Stimulated activated CD8-positive, alpha-beta memory T cell treated with anti-CD3 and anti-CD28 coated beads, Interleukin-4, amount 100 ng/mL, for 24 hours (primary cell): ENCODE measurements around the gene MAPK1.
"Not testable (repeated sequence)": the region's sequence is repeated elsewhere in the genome, so short reads cannot be mapped to it uniquely, and the experiment has no call there.

Experiments used
- DNase-seq: peaks from one replicate; pipeline ENCODE4 v3.0.0-alpha.2; 2020; ENCODE audit warnings: low read depth

Gene MAPK1

DNA sequence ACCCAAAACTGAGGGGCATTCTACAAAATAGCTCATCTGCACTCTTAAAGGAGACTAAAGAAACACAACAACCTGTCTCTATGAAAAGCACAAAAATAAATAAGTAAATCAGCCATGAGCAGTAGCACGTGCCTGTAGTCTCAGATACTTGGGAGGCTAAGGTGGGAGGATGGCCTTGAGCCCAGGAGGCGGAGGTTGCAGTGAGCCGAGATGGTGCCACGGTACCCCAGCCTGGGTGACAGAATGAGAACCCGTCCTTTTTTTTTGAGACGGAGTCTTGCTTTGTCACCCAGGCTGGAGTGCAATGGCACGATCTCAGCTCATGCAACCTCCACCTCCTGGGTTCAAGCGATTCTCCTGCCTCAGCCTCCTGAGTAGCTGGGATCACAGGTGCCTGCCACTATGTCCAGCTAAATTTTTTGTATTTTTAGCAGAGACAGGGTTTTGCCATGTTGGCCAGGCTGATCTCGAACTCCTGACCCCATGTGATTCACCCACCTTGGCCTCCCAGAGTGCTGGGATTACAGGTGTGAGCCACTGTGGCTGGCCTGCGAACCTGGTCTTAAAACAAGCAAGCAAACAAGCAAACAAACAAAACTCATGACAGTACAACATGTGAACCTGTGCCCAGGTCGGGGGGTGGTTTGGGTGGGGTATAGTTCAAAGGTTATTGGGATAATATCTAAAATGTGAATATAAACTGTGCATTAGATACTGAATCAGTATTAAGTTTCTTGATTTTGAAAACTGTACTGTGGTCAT lies 76.4 kb downstream of the MAPK1 start:
- DNase-seq, result not testable (repeated sequence)

DNA sequence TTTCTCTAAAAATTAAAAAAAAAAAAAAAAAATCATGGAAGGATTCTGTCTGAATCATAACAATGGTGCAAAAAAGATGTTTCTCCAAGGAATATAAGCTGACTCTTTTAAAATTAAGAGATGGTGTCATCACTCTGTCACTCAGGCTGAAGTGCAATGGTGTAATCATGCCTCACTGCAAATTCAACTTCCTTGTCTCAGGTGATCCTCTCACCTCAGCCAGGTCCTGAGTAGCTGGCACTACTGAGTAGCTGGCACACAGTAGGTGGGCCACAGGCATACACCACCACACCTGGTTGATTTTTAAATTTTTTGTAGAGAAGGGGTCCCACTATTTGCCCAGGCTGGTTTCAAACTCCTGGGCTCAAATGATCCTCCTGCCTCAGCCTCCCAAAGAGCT lies 77.1 kb downstream of the MAPK1 start:
- DNase-seq, result no peak

- DNase-seq, result not testable (repeated sequence)
These were observed 79.9 kb downstream of the MAPK1 start for GRCh38 chr22:21787565-21787964.

DNA sequence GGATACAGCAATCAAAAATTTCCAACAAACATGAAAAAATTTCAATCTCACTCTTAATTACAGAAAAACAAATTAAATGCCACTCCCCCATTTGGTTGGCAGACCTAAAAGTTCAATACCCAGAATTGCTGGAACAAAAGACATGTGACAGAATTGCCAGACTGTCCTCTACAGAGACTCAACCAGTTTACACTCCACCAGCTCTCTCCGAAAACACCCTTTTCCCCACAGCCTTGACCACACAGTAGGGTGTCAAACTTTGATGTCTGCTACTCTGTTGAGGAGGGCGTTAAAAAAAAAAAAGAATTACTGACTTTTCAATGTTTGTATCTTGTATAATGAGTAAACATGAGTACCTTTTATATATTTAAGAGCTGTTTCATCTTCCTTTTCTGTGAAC lies 87.2 kb downstream of the MAPK1 start:
- no peak for DNase-seq

- DNase-seq, result no peak
These were observed 88.0 kb downstream of the MAPK1 start for GRCh38 chr22:21779444-21779843.

- DNase-seq, result no peak
These were observed 88.6 kb downstream of the MAPK1 start for GRCh38 chr22:21778705-21779363.

DNA sequence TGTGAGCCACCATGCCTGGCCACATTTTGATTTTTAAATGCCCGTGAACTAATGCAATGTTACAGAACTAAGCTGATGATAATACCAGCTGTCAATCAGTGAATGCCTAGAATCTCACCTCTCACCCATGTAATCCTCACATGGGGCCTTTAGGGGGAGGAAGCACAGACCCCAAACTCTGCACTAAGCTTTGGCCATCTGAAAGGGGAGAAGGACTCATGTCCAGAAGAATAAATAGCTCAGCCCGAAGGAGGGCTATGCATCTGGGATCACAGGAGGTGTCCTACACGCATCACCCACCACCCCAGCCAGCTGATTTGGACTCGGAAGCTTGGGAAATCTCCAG lies 95.8 kb downstream of the MAPK1 start:
- DNase-seq, result no peak

DNA sequence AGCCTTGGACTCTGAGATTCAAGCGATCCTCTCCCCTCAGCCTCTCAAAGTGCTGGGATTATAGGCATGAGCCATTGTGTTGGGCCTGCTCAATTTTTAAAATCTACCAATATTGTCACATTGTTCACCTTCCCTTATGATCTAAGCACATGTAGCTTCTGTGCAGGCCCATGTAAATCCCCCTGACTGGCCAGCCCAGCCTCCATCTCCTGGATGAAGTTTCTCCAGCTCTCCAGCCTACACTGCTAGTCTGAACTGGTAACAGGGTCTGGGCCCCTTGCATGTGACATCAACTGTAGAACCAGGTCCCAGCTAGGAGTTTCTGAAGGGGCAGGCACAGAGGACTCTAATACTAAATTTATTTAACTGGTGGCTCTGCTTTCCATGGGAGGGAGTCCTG lies 99.0 kb downstream of the MAPK1 start:
- no peak for DNase-seq

GRCh38 chr22:21766691-21767462 lies 100.6 kb downstream of the MAPK1 start:
- DNase-seq, result peak; percentile 52

DNA sequence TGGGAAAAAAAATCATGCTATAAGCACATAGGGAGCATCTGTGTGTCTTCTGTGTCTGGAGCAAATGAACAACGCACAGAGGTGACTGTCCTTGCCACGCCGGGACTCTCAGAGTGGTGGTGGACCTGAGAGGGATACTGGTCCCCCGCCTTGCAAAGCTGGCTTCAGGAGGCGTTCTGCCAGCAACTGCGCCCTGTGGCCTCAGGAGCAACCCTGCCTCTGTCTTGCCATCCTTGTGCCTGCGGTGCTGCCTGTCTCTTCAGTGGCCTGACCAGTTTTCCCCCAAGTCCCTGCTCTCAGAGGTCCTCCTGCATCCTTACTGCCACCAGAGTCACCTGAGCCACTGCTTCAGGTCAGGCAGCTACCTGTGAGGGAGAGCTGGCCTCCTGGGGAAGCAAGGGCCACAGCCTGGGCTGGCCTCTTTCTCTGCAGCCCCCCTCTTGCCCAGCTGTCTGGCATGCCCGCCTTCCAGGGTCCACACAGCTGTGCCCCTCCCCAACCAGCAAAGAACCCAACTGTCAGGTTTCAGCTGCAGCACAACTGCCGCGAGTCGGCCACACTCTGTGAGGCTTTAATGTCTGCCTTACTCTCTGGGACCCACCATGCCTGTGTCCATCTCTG lies 101.4 kb downstream of the MAPK1 start:
- DNase-seq, result no peak

DNA sequence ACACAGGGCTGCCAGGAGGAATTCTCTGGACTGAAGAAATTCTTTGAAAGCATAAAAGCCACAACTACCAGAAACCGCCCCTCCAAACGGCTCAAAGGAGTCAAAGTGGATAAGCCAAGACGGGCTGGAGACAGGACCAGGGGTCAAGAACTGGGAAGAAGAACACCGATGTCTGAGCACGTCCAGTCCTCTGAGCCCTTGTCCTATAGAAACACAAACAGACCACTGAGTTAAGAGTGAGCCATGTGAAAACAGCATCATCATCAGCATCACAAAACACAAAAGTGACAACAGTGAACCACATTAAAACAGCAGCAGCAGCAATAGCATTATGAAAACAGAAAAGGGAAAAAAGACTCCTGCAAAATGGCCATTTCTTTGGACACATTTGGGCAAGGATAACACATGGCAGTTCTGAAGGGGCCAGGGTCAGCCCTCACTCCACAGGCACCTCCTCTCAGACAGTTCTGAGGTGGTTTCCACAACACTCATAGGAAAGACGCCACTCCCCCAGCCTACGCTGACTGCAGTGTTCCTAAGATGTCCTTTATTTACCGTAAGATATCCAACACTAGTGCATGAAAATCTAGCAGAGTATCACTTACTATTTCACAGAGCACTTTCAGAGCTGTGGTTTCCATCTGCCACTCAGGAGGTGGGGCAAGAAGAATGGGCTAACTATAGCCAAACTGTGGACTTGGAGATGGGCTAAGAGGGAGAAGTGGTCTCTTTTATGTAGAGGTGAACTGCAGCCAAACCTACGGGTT lies 103.2 kb downstream of the MAPK1 start:
- DNase-seq, result no peak

- peak; percentile 46 for DNase-seq
These were observed 104.5 kb downstream of the MAPK1 start for GRCh38 chr22:21762712-21763581.

- no peak for DNase-seq
These were observed 105.3 kb downstream of the MAPK1 start for GRCh38 chr22:21761994-21762680.

DNA sequence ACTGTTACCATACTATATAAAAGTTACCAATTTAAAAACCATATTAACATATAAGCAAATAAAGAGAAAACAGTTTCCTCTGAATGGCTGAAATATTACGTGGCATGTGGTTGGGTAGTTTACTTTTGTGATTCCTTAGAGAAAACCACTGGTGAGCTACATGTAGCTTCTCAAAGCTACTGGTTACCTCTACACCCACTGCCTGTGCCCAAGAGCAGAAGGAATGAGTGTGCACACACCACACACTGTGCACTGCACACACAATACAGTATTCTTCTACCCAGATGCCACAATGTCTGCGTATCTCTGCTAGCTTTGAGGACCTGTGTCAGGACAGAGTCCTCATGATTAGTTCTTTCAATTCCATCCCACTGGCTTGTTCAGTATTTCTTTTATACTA lies 106.4 kb downstream of the MAPK1 start:
- no peak for DNase-seq

DNA sequence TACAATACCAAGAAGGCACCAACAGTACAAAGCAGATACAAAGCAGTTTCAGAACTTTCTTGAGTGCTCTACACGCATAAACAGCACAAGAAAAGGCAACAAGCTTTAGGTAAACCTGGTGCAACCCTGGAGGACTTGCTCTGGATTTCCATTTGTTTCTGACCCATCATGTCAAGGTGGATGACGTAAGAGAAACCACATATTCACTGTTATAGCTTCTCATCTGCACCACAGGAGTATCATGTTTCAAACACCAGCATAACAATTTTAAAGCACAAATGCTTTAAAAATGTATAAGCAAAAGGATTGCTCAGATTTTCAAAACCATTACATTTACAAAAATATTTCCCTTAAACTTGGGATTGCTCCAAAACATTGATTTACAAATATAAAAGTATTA lies 106.8 kb downstream of the MAPK1 start:
- DNase-seq, result no peak

- no peak for DNase-seq
These were observed 107.6 kb downstream of the MAPK1 start for GRCh38 chr22:21759646-21760376.

- DNase-seq, result no peak
These were observed 108.4 kb downstream of the MAPK1 start for GRCh38 chr22:21759093-21759492.

- no peak for DNase-seq
These were observed 109.2 kb downstream of the MAPK1 start for GRCh38 chr22:21758091-21758864.

GRCh38 chr22:21755851-21756284 lies 111.6 kb downstream of the MAPK1 start:
- DNase-seq, result no peak
